Measurements from ENCODE around the gene TIMP4. TPM values are rescaled to one million over a fixed set of nuclear protein-coding genes. Genes with fewer than 3 reads are reported as not detected.

The TIMP4 gene
- total RNA-seq, 8 experiments from 2014 or later, result 0.22 to 11.6 (median 1.6) TPM; not detected in 1

DNA sequence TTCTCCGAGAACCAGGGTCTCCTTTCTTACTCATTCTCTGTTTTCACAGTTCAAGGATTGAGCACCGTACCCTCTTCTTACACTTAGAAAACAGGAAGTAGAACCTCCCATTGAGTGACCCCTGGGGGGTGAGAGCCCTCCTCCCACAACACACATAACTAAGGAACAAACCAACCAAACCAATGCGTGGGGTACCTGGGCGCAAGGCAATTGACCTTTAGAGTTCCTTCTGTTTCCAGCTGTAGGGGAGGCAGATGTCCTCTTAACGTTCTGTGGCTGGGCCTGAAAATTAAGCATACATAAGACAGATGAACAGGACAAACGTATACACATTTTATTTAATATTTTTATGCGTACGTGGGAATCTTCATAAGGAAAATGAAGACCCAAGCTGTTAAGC lies 33.5 kb upstream of the TIMP4 start:
- H3K4me3 ChIP-seq, result no peak overlapping the region
- ATAC-seq (replicated peaks in 6 of 8), result no peak
- 91 to 100% (median 96%) methylated on average over 4 to 6 of the region's 8 CpGs; no CpG with 5 or more reads in 2 of the 10 experiments for WGBS, 10 experiments
- H3K27ac ChIP-seq, result no peak overlapping the region
- in situ Hi-C loops (cut with MboI; ENCODE audit: low pct_unique_long_range_greater_than_20kb in 2 of 9, low sequenced_read_pairs in 9 of 9, unreplicated experiment in 9 of 9), result loop anchor here in 1 of 9 experiments (25.0 kb wide), 1 partner anchor 270 kb away; no protein-coding TSS in a partner anchor
- peaks cover 0 to 5% of the 10 kb centered on the region in 2 donors for H3K4me1 ChIP-seq (replicated peaks in 1 of 2)

GRCh38 chr3:12191559-12191958 lies 32.8 kb upstream of the TIMP4 start:
- in situ Hi-C loops (cut with MboI; ENCODE audit: low pct_unique_long_range_greater_than_20kb in 2 of 9, low sequenced_read_pairs in 9 of 9, unreplicated experiment in 9 of 9), result loop anchor here in 1 of 9 experiments (25.0 kb wide), 1 partner anchor 271 kb away; no protein-coding TSS in a partner anchor

GRCh38 chr3:12190832-12191231 lies 32.1 kb upstream of the TIMP4 start:
- ATAC-seq (replicated peaks in 6 of 8), result no peak
- in situ Hi-C loops (cut with MboI; ENCODE audit: low pct_unique_long_range_greater_than_20kb in 2 of 9, low sequenced_read_pairs in 9 of 9, unreplicated experiment in 9 of 9), result loop anchor here in 1 of 9 experiments (25.0 kb wide), 1 partner anchor 271 kb away; no protein-coding TSS in a partner anchor
- Histone ChIP-seq H3K4me1 (replicated peaks in 1 of 2) (peaks cover 0 to 5% of the 10 kb centered on the region in 2 donors), H3K4me3 (no peak overlapping the region), H3K27ac (no peak overlapping the region)
- WGBS, 10 experiments, result 62 to 100% (median 88%) methylated on average over 1 to 3 of the region's 6 CpGs; no CpG with 5 or more reads in 4 of the 10 experiments

More at GRCh38 chr3:12191559-12191958, 32.8 kb upstream of the TIMP4 start:
- Histone ChIP-seq H3K4me1 (replicated peaks in 1 of 2) (peaks cover 0 to 5% of the 10 kb centered on the region in 2 donors), H3K4me3 (no peak overlapping the region), H3K27ac (no peak overlapping the region)
- ATAC-seq (replicated peaks in 6 of 8), result no peak
- WGBS, 10 experiments, result 78 to 100% (median 97%) methylated on average over 2 to 5 of the region's 5 CpGs; no CpG with 5 or more reads in 4 of the 10 experiments

GRCh38 chr3:12190221-12190807 lies 31.6 kb upstream of the TIMP4 start:
- in situ Hi-C loops (cut with MboI; ENCODE audit: low pct_unique_long_range_greater_than_20kb in 2 of 9, low sequenced_read_pairs in 9 of 9, unreplicated experiment in 9 of 9), result loop anchor here in 1 of 9 experiments (25.0 kb wide), 1 partner anchor 272 kb away; no protein-coding TSS in a partner anchor
- no peak overlapping the region for H3K27ac ChIP-seq
- H3K4me3 ChIP-seq, result no peak overlapping the region

GRCh38 chr3:12188681-12189287 lies 30.1 kb upstream of the TIMP4 start:
- H3K27ac ChIP-seq, result no peak overlapping the region
- H3K4me3 ChIP-seq, result no peak overlapping the region
- H3K4me1 ChIP-seq (replicated peaks in 1 of 2), result no peaks in the 10 kb centered on the region
- in situ Hi-C loops (cut with MboI; ENCODE audit: low pct_unique_long_range_greater_than_20kb in 2 of 9, low sequenced_read_pairs in 9 of 9, unreplicated experiment in 9 of 9), result loop anchor here in 1 of 9 experiments (25.0 kb wide), 1 partner anchor 274 kb away; no protein-coding TSS in a partner anchor
- WGBS, 10 experiments, result 44 to 100% (median 76%) methylated on average over 1 to 4 of the region's 8 CpGs; no CpG with 5 or more reads in 3 of the 10 experiments
- ATAC-seq (replicated peaks in 6 of 8), result no peak

More at GRCh38 chr3:12190221-12190807, 31.6 kb upstream of the TIMP4 start:
- ATAC-seq (replicated peaks in 6 of 8), result no peak
- peaks cover 0 to 5% of the 10 kb centered on the region in 2 donors for H3K4me1 ChIP-seq (replicated peaks in 1 of 2)
- WGBS, 10 experiments, result 88 to 100% (median 94%) methylated on average over 1 to 3 of the region's 9 CpGs; no CpG with 5 or more reads in 6 of the 10 experiments

DNA sequence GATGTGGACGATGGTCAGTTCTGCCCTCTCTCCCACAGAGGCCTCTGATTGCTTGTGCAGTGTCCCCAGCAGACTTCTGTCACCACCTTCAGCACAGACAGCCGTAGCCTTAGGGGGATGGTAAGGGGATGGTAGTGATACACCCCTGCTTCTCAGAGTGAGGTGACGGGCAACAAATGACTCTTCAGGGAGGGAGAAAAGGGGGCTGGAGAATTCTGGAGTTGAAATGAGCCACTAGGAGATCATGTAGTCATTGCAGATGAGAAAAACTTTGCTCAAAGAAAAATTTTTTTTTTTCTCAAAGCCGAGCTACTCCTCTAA lies 29.6 kb upstream of the TIMP4 start:
- Histone ChIP-seq H3K27ac (no peak overlapping the region), H3K4me3 (no peak overlapping the region), H3K4me1 (replicated peaks in 1 of 2) (no peaks in the 10 kb centered on the region)
- peak in 1 of 8 experiments; percentile 18 for ATAC-seq (replicated peaks in 6 of 8)
- in situ Hi-C loops (cut with MboI; ENCODE audit: low pct_unique_long_range_greater_than_20kb in 2 of 9, low sequenced_read_pairs in 9 of 9, unreplicated experiment in 9 of 9), result loop anchor here in 1 of 9 experiments (25.0 kb wide), 1 partner anchor 274 kb away; no protein-coding TSS in a partner anchor
- WGBS, 10 experiments, result 67 to 100% (median 82%) methylated on average over 1 to 3 of the region's 4 CpGs; no CpG with 5 or more reads in 4 of the 10 experiments

DNA sequence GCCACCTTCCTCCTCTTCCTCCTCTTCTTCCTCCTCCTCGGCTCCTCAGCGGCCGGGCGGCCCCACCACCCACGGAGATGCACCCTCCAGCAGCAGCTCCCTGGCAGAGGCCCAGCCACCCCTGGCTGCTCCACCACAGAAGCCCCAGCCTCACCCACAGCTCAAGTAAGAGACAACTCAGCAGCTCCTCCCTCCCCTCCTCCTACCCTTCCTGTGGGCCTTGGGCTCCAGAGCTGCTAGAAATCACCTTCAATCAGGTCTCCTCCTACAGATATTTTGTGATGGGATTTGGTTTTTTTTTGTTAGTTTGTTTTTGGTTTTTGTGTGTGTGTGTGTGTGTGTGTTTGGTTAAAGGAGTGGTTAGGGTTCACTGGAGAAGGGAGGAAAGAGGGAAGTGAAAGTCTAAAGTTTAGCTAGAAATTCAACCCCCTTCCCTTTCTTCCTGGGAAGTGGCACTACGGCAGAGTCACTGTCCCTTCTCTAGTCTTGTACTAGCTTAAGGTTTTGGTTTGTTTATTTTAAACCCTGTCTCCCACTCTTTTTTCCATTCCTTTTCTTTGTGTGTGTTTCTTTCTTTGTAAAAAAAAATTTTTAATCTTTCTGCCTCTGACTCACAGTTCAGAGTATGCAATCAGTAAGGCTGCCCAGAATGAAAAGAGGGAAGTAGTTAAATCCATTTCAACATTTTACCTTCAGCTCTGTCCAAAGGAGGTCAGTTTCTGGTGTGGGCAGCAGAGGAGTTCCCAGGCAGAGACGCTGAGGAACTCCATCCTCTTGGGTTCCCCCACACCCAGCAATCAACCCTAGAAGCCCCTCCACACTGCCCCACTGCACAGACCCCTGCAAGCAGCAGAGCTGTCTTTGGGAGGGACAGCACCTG lies 29.0 kb upstream of the TIMP4 start:
- in situ Hi-C loops (cut with MboI; ENCODE audit: low pct_unique_long_range_greater_than_20kb in 2 of 9, low sequenced_read_pairs in 9 of 9, unreplicated experiment in 9 of 9), result loop anchor here in 1 of 9 experiments (25.0 kb wide), 1 partner anchor 275 kb away; no protein-coding TSS in a partner anchor
- Histone ChIP-seq H3K4me1 (replicated peaks in 1 of 2) (no peaks in the 10 kb centered on the region), H3K4me3 (no peak overlapping the region), H3K27ac (no peak overlapping the region)
- WGBS, 10 experiments, result 0 to 94% (median 33%) methylated on average over 1 to 5 of the region's 7 CpGs; no CpG with 5 or more reads in 4 of the 10 experiments
- ATAC-seq (replicated peaks in 6 of 8), result peak in 4 of 8 experiments; percentile 8 to 62 (median 58)

- WGBS, 10 experiments, result 75 to 100% (median 91%) methylated on average over 1 to 8 of the region's 8 CpGs; no CpG with 5 or more reads in 4 of the 10 experiments
- Histone ChIP-seq H3K4me1 (replicated peaks in 1 of 2) (no peaks in the 10 kb centered on the region), H3K27ac (no peak overlapping the region), H3K4me3 (no peak overlapping the region)
- ATAC-seq (replicated peaks in 6 of 8), result no peak
- in situ Hi-C loops (cut with MboI; ENCODE audit: low pct_unique_long_range_greater_than_20kb in 2 of 9, low sequenced_read_pairs in 9 of 9, unreplicated experiment in 9 of 9), result loop anchor here in 1 of 9 experiments (25.0 kb wide), 1 partner anchor 276 kb away; no protein-coding TSS in a partner anchor
Measured at GRCh38 chr3:12186515-12187286, 28.0 kb upstream of the TIMP4 start.

DNA sequence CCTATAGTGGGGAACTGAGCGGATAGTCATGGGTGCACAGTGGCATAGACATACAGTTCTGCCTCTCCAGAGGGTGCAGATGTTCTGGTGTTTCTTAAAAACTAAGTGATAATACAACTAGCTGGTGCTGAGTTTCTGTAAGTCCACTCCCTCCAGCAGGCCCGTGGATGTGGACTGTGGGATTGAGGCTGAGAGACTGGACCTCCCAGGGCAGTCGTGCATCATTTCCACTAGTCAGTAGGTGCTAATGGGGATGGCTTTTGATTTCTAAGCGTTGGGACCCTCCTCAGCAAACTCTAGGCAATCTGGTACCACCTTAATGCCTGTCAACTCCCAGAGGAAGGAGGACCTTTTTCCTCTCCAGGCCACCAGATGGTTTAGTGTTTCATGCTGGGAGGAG lies 27.3 kb upstream of the TIMP4 start:
- no peak for ATAC-seq (replicated peaks in 6 of 8)
- H3K4me1 ChIP-seq (replicated peaks in 1 of 2), result no peaks in the 10 kb centered on the region
- H3K27ac ChIP-seq, result no peak overlapping the region
- in situ Hi-C loops (cut with MboI; ENCODE audit: low pct_unique_long_range_greater_than_20kb in 2 of 9, low sequenced_read_pairs in 9 of 9, unreplicated experiment in 9 of 9), result loop anchor here in 1 of 9 experiments (25.0 kb wide), 1 partner anchor 276 kb away; no protein-coding TSS in a partner anchor
- 64 to 87% (median 78%) methylated on average over 1 to 4 of the region's 4 CpGs; no CpG with 5 or more reads in 4 of the 10 experiments for WGBS, 10 experiments
- H3K4me3 ChIP-seq, result no peak overlapping the region

GRCh38 chr3:12185172-12185710 lies 26.5 kb upstream of the TIMP4 start:
- peak in 1 of 8 experiments; percentile 10 for ATAC-seq (replicated peaks in 6 of 8)
- in situ Hi-C loops (cut with MboI; ENCODE audit: low pct_unique_long_range_greater_than_20kb in 2 of 9, low sequenced_read_pairs in 9 of 9, unreplicated experiment in 9 of 9), result loop anchor here in 1 of 9 experiments (25.0 kb wide), 1 partner anchor 277 kb away; no protein-coding TSS in a partner anchor
- Histone ChIP-seq H3K4me3 (no peak overlapping the region), H3K4me1 (replicated peaks in 1 of 2) (no peaks in the 10 kb centered on the region), H3K27ac (no peak overlapping the region)
- 54 to 87% (median 79%) methylated on average over 1 to 5 of the region's 5 CpGs; no CpG with 5 or more reads in 1 of the 10 experiments for WGBS, 10 experiments

- in situ Hi-C loops (cut with MboI; ENCODE audit: low pct_unique_long_range_greater_than_20kb in 2 of 9, low sequenced_read_pairs in 9 of 9, unreplicated experiment in 9 of 9), result loop anchor here in 1 of 9 experiments (25.0 kb wide), 1 partner anchor 278 kb away; no protein-coding TSS in a partner anchor
- H3K4me3 ChIP-seq, result no peak overlapping the region
- H3K27ac ChIP-seq, result no peak overlapping the region
- no peaks in the 10 kb centered on the region for H3K4me1 ChIP-seq (replicated peaks in 1 of 2)
- no peak for ATAC-seq (replicated peaks in 6 of 8)
- WGBS, 10 experiments, result 100% methylated on average over 1 of the region's 5 CpGs; no CpG with 5 or more reads in 9 of the 10 experiments
Measured at GRCh38 chr3:12184541-12184940, 25.8 kb upstream of the TIMP4 start.

All from motor neuron (in vitro differentiated cells).